Fibroblast of pulmonary artery (primary cell): ENCODE results near the gene ARHGAP10.
"Not testable (repeated sequence)": the region's sequence is repeated elsewhere in the genome, so short reads cannot be mapped to it uniquely, and the experiment has no call there.

Experiments used
- DNase-seq: peaks from one replicate; pipeline ENCODE4 v3.0.0-alpha.2; 2010; ENCODE audit warnings: low read depth
- H3K4me3 ChIP-seq: replicated peaks from 2 replicates; pipeline ENCODE4 v1.5.1; 2011; ENCODE audit warnings: low read depth, mild to moderate bottlenecking, control low read depth, low read length, moderate library complexity
- TF ChIP-seq, protein P1 (sequence below): IDR thresholded peaks from 2 replicates; pipeline ENCODE4 v1.5.1; 2011; ENCODE audit warnings: mild to moderate bottlenecking, control low read depth, low read length, inconsistent platforms; ENCODE audit errors: missing control alignments

The ARHGAP10 gene

DNA sequence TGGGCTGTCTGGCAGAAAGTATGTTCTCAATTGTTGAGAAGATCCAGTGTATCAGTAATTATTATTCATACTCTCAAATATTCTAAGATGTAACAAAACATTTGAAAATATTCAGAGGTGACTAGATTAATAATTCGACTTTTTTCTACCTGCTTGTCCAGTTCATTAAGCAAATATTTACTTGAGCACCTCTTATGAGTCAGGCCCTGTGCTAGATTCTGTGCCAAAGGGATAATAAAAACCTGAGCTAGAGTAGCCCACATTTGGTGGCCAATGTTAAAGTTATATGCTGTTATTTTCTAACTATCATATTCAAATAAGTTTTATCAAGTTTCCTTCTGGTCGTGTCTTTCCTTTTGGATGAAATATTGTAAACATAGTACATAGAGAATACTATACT, 58.5 kb downstream of the ARHGAP10 start:
- H3K4me3 ChIP-seq, result no peak overlapping the region
- no peak for DNase-seq
- TF ChIP-seq, protein P1, sequence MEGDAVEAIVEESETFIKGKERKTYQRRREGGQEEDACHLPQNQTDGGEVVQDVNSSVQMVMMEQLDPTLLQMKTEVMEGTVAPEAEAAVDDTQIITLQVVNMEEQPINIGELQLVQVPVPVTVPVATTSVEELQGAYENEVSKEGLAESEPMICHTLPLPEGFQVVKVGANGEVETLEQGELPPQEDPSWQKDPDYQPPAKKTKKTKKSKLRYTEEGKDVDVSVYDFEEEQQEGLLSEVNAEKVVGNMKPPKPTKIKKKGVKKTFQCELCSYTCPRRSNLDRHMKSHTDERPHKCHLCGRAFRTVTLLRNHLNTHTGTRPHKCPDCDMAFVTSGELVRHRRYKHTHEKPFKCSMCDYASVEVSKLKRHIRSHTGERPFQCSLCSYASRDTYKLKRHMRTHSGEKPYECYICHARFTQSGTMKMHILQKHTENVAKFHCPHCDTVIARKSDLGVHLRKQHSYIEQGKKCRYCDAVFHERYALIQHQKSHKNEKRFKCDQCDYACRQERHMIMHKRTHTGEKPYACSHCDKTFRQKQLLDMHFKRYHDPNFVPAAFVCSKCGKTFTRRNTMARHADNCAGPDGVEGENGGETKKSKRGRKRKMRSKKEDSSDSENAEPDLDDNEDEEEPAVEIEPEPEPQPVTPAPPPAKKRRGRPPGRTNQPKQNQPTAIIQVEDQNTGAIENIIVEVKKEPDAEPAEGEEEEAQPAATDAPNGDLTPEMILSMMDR, result no peak

DNA sequence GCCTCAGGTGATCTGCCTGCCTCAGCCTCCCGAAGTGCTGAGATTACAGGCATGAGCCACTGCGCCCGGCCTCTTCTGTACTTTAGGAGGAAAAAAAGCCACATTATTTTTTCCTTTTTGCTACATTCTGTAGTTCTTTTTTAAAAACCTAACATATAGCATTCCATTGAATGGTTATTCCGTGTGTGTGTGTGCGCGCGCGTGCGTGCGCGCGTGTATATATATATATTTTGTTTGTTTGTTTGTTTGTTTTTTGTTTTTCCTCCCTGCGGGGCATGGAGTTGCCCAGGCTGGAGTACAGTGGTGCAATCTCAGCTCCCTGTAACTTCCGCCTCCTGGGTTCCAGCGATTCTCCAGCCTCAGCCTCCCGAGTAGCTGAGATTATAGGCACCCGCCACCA, 59.5 kb downstream of the ARHGAP10 start:
- no peak for DNase-seq
- no peak overlapping the region for H3K4me3 ChIP-seq
- TF ChIP-seq, protein P1, result no peak

DNA sequence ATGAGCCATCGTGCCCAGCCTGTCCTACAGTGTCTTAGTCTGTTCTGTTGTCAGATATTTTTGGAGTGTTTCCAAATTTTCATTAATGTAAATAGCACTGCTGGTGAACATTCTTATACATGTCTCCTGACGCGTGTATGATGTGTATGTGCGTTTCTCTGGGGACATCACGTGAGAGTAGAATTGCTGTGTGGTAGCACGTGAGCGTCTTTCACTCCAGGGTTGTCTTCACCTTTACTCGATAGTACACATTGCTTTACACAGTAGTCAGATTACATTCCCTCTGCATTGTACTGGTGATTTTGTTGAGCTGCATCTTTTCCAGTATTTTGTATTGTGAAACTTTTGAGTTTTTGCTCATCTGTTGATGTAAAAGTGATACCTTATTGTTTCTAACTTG, 60.0 kb downstream of the ARHGAP10 start:
- TF ChIP-seq, protein P1, result no peak
- H3K4me3 ChIP-seq, result no peak overlapping the region
- DNase-seq, result no peak

DNA sequence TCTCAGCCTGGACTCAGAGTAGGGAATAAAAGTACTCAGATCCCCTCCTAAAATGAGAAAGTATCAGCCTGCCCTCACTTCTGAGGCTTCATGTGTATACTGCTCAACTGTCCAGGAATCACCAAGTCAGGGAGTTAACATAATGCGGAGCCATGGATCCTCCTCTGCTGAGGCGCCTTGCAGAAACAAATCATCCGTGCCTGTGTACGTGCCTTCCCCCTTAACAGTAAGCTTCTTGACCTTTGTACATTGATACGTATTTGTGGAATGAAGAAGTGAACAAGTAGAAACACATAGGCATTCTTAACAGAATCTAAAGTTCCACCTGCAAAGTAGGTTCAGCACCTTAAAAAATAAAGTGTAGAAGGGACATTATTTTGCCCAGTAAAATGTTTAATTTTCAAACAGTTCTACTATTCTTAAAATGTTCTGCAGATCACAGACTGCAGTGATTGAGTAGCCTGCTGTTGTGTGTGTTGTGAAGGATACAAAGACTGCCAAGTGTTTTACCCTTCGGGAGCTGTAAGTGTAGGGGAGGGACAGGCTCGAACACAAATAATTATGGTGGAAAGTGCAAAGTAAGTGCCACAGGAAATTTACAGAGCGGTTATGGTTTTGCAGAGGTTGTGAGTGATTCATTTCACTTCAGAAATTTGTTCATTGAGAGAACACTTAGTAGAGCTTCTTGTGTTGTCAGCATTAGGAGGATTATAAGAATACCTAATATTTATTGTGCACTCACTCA, 61.9 kb downstream of the ARHGAP10 start:
- DNase-seq, result no peak
- TF ChIP-seq, protein P1, result no peak
- H3K4me3 ChIP-seq, result no peak overlapping the region

DNA sequence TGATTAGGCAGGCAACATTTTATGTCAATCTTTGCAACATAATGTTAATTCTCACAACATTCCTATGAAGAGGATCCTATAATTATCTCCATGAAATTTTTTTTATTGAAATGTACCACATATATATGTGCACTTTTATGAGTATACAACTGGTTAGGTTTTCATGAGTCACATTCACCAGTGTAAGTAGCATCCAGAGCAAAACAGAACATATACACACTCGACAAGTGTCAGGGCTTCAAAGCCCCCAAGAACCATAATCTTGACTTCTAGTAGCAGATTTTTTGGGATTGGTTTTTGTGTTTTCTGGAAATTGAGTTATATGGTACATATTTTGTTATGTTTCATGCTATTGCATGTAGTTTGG, 62.4 kb downstream of the ARHGAP10 start:
- TF ChIP-seq, protein P1, result no peak
- H3K4me3 ChIP-seq, result no peak overlapping the region
- DNase-seq, result no peak

DNA sequence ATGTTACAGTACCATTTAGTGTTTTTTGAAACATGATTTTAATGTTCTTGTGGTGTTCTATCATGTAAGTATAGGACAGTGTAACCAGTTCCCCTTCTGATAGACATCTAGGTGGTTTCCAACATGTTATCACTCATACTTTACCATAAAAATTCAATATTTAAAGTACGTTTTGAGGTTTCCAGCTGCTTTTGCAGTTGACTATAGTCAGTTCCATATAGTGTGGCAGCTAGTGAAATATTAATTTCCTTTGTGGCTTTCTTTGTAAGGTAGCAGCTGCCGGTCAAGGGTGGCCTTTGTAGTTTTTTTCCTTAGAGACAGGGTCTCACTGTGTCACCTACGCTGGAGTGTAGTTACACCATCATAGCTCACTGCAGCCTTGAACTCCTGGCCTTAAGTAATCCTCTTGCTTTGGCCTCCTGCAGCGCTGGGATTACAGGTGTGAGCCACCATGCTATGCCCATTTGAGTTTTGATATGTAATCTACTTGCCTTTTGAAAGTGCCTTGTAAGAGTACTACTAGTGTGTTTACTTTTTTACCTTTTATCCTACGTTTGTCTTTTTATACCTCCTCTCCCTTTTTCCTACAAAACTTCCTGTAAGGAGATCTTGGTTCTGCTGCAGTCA, 63.0 kb downstream of the ARHGAP10 start:
- H3K4me3 ChIP-seq, result no peak overlapping the region
- DNase-seq, result no peak
- TF ChIP-seq, protein P1, result no peak

DNA sequence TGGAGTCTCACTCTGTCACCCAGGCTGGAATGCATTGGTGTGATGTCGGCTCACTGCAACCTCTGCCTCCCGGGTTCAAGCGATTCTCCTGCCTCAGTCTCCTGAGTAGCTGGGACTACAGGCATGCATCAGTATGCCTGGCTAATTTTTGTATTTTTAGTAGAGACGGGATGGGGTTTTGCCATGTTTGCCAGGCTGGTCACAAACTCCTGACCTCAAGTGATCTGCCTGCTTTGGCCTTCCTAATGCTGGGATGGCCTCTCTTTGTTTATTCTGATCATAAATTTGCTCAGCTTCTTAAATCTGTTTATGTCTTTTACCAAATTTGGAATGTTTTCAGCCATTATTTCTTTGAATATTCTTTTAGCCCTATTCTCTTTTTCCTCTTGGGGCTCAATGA, 67.2 kb downstream of the ARHGAP10 start:
- not testable (repeated sequence) for H3K4me3 ChIP-seq

More for the DNA sequence above, 67.2 kb downstream of the ARHGAP10 start:
- DNase-seq, result not testable (repeated sequence)
